ENCODE measurements around the gene NRG2. TPM values are rescaled to one million over a fixed set of nuclear protein-coding genes. Genes with fewer than 3 reads are reported as not detected.

Gene NRG2
- total RNA-seq, 1 experiment from 2014 or later: 0.59 TPM

- no peaks in the 10 kb centered on the region for H3K9me3 Mint-ChIP-seq (ENCODE audit: unreplicated experiment)
- CTCF ChIA-PET: interaction anchor here (0.6 to 1.2 kb wide), 4 partner anchors 72 to 325 kb away, joined by 3 to 11 read pairs (median 8); no protein-coding TSS in a partner anchor
- H3K27ac Mint-ChIP-seq (ENCODE audit: unreplicated experiment): no peak overlapping the region
- no peaks in the 10 kb centered on the region for H3K4me1 ChIP-seq
- no peak overlapping the region for H3K4me3 ChIP-seq (ENCODE audit: low read depth, low read length)
- H3K4me1 Mint-ChIP-seq (ENCODE audit: low read depth, unreplicated experiment): no peaks in the 10 kb centered on the region
- H3K36me3 ChIP-seq (ENCODE audit: control insufficient read depth, insufficient read depth, low read length): no peaks in the 10 kb centered on the region
- BruUV-seq (replicated peaks): no TSS peak
- no peaks in the 10 kb centered on the region; the same call in none of the 2 replicates for H3K27me3 ChIP-seq (replicated peaks; ENCODE audit: control insufficient read depth, insufficient read depth, low read length)
- no peaks in the 10 kb centered on the region for H3K9me3 ChIP-seq
- intact Hi-C loops (cut with micrococcal nuclease; ENCODE audit: unreplicated experiment): loop anchor here (10.0 kb wide), 1 partner anchor 291 kb away; no protein-coding TSS in a partner anchor
- POLR2A ChIA-PET: no interaction called here
- peaks cover 18% of the 10 kb centered on the region for H3K27me3 Mint-ChIP-seq (ENCODE audit: insufficient read depth, unreplicated experiment)
- TF ChIP-seq CTCF (IDR thresholded peaks at IDR 0.05; ENCODE audit: insufficient read depth in 1 of 2, low read depth in 1 of 2, low read length in 1 of 2, severe bottlenecking in 1 of 2, unreplicated experiment in 1 of 2): no peak
- no peak overlapping the region for H3K4me3 Mint-ChIP-seq (ENCODE audit: unreplicated experiment)
- DNase-seq: no peak
- H3K36me3 Mint-ChIP-seq (ENCODE audit: insufficient read depth, unreplicated experiment): no peaks in the 10 kb centered on the region
Measured at GRCh38 chr5:139863361-139863760, 179.7 kb downstream of the NRG2 start.

GRCh38 chr5:139862803-139863202 is 180.3 kb downstream of the NRG2 start:
- Mint-ChIP-seq H3K27ac (ENCODE audit: unreplicated experiment) (no peak overlapping the region), H3K27me3 (ENCODE audit: insufficient read depth, unreplicated experiment) (peaks cover 18% of the 10 kb centered on the region), H3K9me3 (ENCODE audit: unreplicated experiment) (no peaks in the 10 kb centered on the region), H3K36me3 (ENCODE audit: insufficient read depth, unreplicated experiment) (no peaks in the 10 kb centered on the region), H3K4me1 (ENCODE audit: low read depth, unreplicated experiment) (no peaks in the 10 kb centered on the region), H3K4me3 (ENCODE audit: unreplicated experiment) (no peak overlapping the region)
- BruUV-seq (replicated peaks): no TSS peak
- no peak overlapping the region for H3K4me3 ChIP-seq (ENCODE audit: low read depth, low read length)
- intact Hi-C loops (cut with micrococcal nuclease; ENCODE audit: unreplicated experiment): loop anchor here (10.0 kb wide), 1 partner anchor 292 kb away; no protein-coding TSS in a partner anchor
- ChIA-PET CTCF (interaction anchor here (0.6 to 1.2 kb wide), 5 partner anchors 18 to 324 kb away, joined by 3 to 11 read pairs (median 7); no protein-coding TSS in a partner anchor), POLR2A (no interaction called here)
- TF ChIP-seq CTCF (IDR thresholded peaks at IDR 0.05; ENCODE audit: insufficient read depth in 1 of 2, low read depth in 1 of 2, low read length in 1 of 2, severe bottlenecking in 1 of 2, unreplicated experiment in 1 of 2): peak; percentile 11 to 46
- H3K9me3 ChIP-seq: no peaks in the 10 kb centered on the region
- H3K27me3 ChIP-seq (replicated peaks; ENCODE audit: control insufficient read depth, insufficient read depth, low read length): no peaks in the 10 kb centered on the region; the same call in none of the 2 replicates
- DNase-seq: peak in 1 of 2 experiments; percentile 30
- no peaks in the 10 kb centered on the region for H3K36me3 ChIP-seq (ENCODE audit: control insufficient read depth, insufficient read depth, low read length)
- H3K4me1 ChIP-seq: no peaks in the 10 kb centered on the region

GRCh38 chr5:139862313-139862712 is 180.8 kb downstream of the NRG2 start:
- ChIA-PET POLR2A (no interaction called here), CTCF (interaction anchor here (0.6 to 1.2 kb wide), 3 partner anchors 18 to 107 kb away, joined by 4 to 9 read pairs (median 7); no protein-coding TSS in a partner anchor)
- intact Hi-C loops (cut with micrococcal nuclease; ENCODE audit: unreplicated experiment): loop anchor here (10.0 kb wide), 1 partner anchor 292 kb away; no protein-coding TSS in a partner anchor
- Mint-ChIP-seq H3K4me3 (ENCODE audit: unreplicated experiment) (no peak overlapping the region), H3K4me1 (ENCODE audit: low read depth, unreplicated experiment) (no peaks in the 10 kb centered on the region), H3K36me3 (ENCODE audit: insufficient read depth, unreplicated experiment) (no peaks in the 10 kb centered on the region), H3K9me3 (ENCODE audit: unreplicated experiment) (no peaks in the 10 kb centered on the region), H3K27me3 (ENCODE audit: insufficient read depth, unreplicated experiment) (peaks cover 18% of the 10 kb centered on the region), H3K27ac (ENCODE audit: unreplicated experiment) (no peak overlapping the region)
- Histone ChIP-seq H3K9me3 (no peaks in the 10 kb centered on the region), H3K27me3 (replicated peaks; ENCODE audit: control insufficient read depth, insufficient read depth, low read length) (no peaks in the 10 kb centered on the region; the same call in none of the 2 replicates), H3K4me3 (ENCODE audit: low read depth, low read length) (no peak overlapping the region), H3K4me1 (no peaks in the 10 kb centered on the region), H3K36me3 (ENCODE audit: control insufficient read depth, insufficient read depth, low read length) (no peaks in the 10 kb centered on the region)
- no peak for TF ChIP-seq CTCF (IDR thresholded peaks at IDR 0.05; ENCODE audit: insufficient read depth in 1 of 2, low read depth in 1 of 2, low read length in 1 of 2, severe bottlenecking in 1 of 2, unreplicated experiment in 1 of 2)
- BruUV-seq (replicated peaks): no TSS peak
- DNase-seq: no peak

All from Caco-2 (cell line).